Stimulated activated CD4-positive, alpha-beta T cell treated with anti-CD3 and anti-CD28 coated beads, Interleukin-2, amount 100 ng/mL, for 48 hours (primary cell): Measurements from ENCODE around the gene ZNF629.
"Not testable (repeated sequence)": the region's sequence is repeated elsewhere in the genome, so short reads cannot be mapped to it uniquely, and the experiment has no call there.

Source experiments
- DNase-seq, 2 donors: peaks; one replicate each; pipeline ENCODE4 v3.0.0-alpha.2; 2020

The ZNF629 gene

DNA sequence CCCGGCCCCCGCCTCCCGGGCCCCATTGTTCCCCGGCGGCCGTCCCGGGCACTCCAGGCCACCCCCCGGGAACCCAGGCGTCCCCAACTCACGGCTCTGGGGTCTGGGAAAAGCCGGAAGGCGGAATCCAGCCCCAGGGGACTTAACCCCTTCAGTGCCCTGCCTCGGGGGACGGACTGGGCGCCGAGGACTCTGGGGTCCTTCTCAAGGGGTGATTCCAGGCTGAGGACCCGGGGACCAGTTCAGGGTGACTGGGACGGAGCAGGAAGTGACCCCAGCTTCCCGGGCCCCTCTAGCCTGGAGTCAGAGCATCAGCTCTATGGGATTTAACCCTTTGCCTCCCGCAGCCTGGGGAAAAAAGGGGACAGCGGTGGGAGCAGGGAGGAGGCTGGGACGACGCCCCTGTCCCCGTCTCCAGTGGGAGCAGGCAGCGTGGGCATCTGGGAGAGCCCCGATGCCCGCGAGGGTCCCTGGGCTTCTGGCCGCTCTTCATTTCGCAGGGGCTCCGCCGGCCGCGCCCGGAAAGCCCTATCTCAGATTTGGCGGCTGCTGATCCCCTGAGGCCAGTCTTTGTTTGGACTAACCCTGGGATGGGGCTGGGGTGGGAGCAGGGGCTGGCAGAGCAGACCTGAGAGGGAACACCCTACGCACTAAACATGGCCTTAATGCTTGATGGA is at the start of gene ZNF629:
Gene ZNF629, minus strand, starts transcription at position 270 of the 677 bp plus-strand sequence. CDS start 2,723 bp downstream, outside the sequence.
- peak; percentile 22 to 23 for DNase-seq

DNA sequence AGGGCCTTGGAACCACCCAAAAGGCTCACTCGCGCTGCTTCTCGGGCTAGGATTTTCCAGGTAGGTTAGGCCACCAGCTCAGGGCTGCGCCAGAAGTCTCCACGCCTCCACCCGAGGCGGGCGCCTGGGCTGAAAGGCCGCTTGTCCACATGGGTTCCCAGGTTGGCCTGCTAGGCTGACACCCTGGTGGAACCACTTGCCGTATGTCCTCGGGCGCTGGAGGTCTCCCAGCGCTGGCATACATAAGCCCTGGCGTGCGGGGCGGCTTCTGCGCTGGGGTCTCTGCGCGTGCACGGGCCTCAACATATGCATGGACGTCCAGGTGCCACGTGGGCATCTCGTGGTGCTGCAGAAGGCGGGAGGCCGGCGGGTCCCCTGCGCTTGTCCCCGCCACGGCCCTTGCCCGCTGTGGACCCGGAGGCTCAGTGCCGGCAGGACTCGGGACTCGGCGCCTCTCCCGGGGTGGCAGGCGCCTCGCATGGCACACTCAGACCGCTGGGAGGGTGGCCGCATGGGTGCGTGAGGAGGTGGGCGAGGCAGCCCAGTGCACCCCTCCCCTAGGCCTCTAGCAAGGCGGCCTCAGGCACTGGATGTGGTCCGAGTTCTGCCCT is 47.2 kb upstream of the ZNF629 start:
- DNase-seq: no peak

GRCh38 chr16:30830072-30830417 is 43.0 kb upstream of the ZNF629 start:
- DNase-seq: no peak

DNA sequence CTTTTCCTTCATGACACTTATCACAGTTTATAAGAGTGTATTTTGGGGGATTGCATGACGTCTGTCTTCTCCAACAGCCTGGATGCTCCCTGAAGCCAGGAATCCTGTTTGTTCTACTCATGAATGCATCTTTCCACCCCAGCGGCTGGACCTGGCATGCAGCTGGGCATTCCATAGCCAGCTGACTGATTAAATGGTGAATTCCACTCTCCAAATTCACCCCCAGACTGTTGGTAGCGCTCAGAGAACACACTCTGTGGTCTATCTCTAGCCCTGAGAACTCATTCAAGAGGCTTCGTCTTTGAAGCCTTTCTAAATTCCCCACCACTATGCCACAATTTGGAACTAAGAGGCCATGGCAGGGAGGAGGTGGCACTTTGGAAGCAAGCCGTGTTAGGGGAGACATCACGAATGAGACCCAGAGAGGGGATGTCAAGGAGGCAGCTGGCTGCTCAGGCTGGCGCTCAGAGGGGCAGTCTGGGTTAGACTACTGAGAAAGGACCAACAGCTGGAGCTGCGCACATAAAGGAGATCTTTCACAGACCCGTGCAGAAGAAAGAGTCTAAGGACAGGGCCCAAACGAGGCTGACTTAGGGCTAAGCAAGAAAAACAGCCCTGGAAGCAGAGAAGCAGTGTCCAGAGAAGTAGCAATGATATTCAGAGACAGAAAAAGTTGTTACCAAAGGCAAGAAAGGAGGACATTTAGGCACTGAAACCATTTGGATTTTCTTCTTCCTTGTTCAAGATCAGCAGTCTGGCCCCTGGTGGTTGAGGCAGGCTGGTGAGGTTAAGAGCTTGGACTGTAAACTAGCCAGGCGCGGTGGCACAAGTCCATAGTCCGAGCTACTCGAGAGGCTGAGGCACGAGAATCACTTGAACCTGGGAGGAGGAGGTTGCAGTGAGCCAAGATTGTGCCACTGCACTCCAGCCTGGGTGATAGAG is 42.4 kb upstream of the ZNF629 start:
- DNase-seq: no peak

DNA sequence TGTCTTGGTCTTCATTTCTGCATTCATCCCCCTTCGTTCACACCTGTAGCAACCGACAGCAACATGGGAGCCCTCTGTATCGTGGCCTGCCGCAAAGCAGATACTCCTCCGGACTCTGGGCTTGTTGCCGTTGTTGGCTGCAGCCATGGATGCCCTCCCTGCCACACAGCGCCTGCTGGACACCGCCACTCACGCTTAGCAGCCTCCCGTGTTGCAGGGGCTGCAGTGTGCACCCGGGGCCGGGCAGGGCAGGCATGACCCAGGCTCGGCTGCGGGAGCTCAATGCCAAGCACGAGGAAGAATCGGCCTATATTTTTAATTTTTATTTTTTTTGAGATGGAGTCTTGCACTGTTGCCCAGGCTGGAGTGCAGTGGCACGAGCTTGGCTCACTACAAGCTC is 34.9 kb upstream of the ZNF629 start:
- no peak for DNase-seq

DNA sequence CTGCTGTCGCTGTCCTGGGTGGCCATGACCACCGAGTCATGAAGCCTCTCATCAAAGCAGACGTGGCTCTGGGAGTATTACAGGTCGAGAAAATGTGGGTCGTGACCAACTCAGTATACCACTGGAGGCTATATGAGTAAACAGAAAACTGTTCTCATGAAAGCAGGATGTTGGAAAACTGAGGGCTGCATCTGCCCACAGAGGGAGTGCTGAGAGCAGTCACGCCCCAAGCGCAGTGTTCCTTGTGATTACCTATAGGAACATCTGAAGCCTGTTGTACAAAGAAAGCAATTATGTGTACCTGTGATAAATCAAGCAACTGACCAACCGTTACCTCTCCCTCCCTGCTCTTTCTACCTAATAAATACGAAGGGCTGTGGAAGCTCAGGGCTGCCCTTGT is 34.4 kb upstream of the ZNF629 start:
- not testable (repeated sequence) for DNase-seq

DNA sequence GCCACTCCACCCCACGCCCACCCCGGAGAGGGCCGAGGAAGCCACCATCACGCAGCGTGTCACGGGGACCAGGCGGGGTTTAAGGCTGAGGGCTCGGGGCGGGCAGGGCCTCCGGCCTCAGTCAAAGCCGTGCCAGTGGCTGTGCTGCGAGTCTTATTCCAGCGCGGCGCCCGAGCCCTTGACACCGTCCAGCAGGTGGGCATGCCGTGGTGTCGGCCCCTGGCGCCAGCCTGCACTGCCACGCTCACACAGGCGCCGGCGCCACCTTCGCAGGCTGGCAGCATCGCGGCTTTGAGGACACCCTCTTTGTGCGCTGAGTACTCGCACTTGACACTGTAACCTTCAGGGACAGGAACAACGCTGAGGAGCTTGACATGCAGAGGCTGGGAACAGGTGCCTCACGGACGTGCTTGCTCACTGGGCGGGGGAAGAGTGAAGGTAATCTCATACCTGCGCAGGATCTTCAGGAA is 34.0 kb upstream of the ZNF629 start:
- no peak for DNase-seq

- DNase-seq: no peak
These were observed 29.8 kb upstream of the ZNF629 start for GRCh38 chr16:30816769-30817168.

DNA sequence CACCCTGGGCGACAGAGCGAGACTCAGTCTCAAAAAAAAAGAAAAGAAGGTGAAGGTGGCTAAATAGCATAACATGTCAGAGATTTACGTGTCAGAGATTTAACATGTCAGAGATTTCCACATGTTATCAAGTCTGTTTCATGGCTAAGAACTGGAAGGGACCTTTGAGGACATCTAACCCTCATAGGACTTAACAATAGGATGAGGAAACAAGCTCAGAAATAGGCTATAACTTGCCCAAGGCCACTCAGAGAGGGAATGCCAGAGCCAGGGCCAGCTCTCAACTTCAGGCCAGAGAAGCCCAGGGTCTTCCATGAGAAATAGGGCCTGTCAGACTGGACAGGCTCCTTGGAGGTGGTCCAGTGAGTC is 26.8 kb upstream of the ZNF629 start:
- no peak for DNase-seq

GRCh38 chr16:30809675-30810074 is 22.7 kb upstream of the ZNF629 start:
- not testable (repeated sequence) for DNase-seq

DNA sequence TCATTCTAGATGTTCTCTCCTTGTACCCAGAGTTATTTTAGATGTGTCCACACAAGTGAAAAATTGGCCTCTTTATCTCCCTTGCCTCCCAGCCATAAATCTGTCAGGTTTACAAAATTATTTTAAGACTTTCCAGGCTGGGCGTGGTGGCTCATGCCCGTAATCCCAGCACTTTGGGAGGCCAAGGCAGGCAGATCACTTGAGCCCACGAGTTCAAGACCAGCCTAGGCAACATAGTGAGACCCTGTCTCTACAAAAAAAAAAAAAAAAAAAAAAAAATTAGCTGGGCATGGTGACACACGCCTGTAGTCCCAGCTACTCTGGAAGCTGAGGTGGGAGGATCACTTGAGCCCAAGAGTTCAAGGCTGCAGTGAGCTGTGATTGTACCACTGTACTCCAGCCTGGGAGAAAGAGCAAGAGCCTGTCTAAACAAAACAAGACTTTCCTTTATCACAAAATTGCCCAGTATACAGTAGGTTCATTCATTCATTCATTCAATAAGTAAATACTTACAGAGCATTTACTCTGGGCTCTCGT is 22.0 kb upstream of the ZNF629 start:
- DNase-seq: not testable (repeated sequence)

GRCh38 chr16:30808146-30808545 is 21.1 kb upstream of the ZNF629 start:
- DNase-seq: no peak

DNA sequence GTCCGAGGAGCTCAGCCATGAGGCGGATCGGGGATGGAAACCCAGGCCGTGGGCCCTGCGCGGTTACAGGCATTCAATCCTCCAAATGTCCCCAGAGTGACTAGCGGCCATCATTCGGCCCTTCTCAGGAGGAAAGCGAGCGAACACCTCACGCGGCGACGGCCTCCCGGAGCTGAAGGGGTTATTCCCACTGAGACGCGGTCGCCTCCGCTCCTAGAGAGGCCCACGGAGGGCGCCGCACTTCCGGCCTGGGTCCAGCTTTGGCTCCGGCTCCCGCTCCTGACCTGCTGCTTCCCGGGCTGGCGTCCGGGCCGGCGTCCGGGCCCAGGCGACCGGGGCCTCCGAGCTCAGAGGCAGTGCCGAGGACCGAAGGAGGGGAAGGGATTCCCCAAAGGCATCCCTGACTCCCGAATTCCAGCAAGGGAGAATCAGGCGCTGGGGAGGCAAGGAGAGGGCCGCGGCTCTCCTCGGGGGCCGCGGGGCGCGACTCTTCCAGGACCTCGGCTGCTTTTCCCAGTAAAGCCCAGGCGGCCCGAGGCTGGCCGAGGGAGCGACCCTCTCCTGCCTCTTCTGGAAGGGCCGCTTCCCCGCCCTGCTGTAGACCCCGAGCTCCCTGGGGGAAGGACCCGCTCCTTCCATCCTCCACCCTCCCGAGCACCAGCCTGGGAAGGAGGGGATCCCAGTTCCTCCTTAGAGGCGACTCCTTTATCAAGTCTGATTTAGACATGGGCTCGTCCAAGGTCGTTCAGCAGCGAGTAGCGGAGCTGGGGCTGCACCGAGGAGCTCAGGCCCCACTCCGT is 18.6 kb upstream of the ZNF629 start:
- DNase-seq: peak in 1 of 2 donors; percentile 45

- no peak for DNase-seq
These were observed 18.0 kb upstream of the ZNF629 start for GRCh38 chr16:30805056-30805369.

GRCh38 chr16:30802936-30803335 is 15.9 kb upstream of the ZNF629 start:
- DNase-seq: no peak

DNA sequence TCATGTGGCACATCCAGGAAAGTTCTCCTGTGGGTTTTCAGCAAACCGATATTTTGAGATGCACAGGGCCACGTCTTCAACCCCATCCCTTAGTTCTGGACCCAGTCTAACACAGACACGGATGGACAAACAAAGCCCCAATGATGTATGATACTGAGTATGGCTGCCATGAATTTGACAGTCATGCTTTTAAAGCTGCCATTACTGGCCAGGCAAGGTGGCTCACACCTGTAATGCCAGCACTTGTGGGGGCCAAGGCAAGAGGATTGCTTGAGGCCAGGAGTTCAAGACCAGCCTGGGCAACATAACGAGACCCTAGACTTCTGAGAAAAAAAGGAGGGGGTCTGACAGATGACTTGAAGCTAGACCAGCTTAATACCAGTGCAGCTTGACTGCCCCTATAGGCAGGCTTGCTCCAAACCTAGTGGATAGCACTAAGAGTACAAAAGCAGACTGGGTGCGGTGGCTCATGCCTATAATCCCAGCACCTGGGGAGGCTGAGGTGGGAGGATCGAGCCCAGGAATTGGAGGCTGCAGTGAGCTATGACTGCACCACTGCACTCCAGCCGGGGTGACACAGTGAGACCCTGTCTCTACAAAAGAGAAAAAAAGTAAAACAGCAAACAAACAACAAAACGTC is 10.8 kb upstream of the ZNF629 start:
- no peak for DNase-seq

DNA sequence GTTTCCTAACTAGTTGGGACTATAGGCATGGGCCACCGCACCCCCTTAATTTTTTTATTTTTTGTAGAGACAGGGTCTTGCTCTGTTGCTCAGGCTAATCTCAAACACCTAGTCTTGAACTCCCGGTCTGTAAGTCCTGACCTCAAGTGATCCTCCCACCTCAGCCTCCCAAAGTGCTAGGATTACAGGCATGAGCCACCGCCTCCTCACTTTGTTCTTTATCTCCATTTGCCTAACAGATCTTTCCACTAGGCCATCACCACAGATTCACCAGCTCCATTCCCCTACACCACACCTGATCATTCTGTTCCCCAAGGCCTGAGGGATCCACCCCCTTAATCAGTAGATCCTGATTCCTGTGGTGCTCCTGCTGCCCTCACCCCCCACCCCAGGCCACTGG is 7.6 kb upstream of the ZNF629 start:
- DNase-seq: no peak

DNA sequence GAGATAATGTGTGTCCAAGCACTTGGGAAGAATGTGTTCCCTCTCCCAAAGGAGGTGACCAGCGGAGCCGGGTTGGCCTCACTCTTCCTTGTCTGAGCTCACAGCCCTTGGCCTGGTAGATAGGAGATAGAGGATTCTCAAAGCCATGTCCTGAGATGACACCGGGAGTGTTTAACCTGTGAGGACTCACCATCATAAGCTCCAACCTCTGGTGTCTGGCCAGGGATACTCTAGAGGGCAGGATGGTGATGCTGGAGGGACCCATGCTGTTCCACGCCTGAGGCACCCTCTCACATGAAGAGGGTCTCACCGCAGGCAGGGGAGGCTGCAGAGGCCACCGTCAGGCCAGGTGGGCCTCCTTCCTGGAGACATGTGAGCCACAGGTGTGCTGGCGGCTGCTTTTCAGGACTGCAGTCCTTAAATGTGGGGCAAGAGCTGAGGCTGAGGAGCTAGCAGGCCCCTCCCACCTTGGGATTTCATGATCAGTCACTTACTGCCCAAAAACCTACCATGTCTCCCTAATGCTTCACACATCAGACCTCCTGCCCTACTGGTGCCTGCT is 6.6 kb upstream of the ZNF629 start:
- DNase-seq: no peak

- no peak for DNase-seq
These were observed 791 bp upstream of the ZNF629 start for GRCh38 chr16:30787613-30788378.

GRCh38 chr16:30786115-30786935 is 680 bp downstream of the ZNF629 start:
- no peak for DNase-seq
